Kidney epithelial cell (primary cell): ENCODE results near the gene TMEM225B. TPM values are rescaled to one million over a fixed set of nuclear protein-coding genes. Genes with fewer than 3 reads are reported as not detected.

Experiments used
- DNase-seq: peaks from one replicate; pipeline ENCODE4 v3.0.0-alpha.2; 2010; ENCODE audit warnings: low read depth
- H3K27me3 ChIP-seq: 2 replicates; pipeline ENCODE4 v1.6.0; 2011; ENCODE audit warnings: low read length; ENCODE audit not compliant: control insufficient read depth, insufficient read depth
- H3K36me3 ChIP-seq: 2 replicates; pipeline ENCODE4 v1.5.1; 2011; ENCODE audit warnings: low read length; ENCODE audit not compliant: control insufficient read depth, insufficient read depth
- H3K4me3 ChIP-seq: 2 replicates; pipeline ENCODE4 v1.5.1; 2011; ENCODE audit warnings: low read depth, mild to moderate bottlenecking, control low read depth, low read length
- total RNA-seq: library from RNA; depleted of rRNA; stranded (reverse); fragments of >200 nt; gene quantifications from 2 replicates; pipeline ENCODE4 v1.2.3, GENCODE V29; 2015
- TF ChIP-seq, protein P1 (sequence below): IDR thresholded peaks from 2 replicates; pipeline ENCODE4 v1.5.1; 2011; ENCODE audit warnings: mild to moderate bottlenecking, moderate library complexity, low read length, control low read depth, inconsistent platforms; ENCODE audit not compliant: insufficient read depth, poor library complexity, severe bottlenecking

TMEM225B gene
- total RNA-seq, 1 donor from 2014 or later: not detected

GRCh38 chr7:99607548-99607947, 9.5 kb downstream of the TMEM225B start:
- Histone ChIP-seq H3K36me3 (no peaks in the 10 kb centered on the region), H3K27me3 (no peaks in the 10 kb centered on the region), H3K4me3 (no peak overlapping the region)
- no peak for DNase-seq
- TF ChIP-seq, protein P1, sequence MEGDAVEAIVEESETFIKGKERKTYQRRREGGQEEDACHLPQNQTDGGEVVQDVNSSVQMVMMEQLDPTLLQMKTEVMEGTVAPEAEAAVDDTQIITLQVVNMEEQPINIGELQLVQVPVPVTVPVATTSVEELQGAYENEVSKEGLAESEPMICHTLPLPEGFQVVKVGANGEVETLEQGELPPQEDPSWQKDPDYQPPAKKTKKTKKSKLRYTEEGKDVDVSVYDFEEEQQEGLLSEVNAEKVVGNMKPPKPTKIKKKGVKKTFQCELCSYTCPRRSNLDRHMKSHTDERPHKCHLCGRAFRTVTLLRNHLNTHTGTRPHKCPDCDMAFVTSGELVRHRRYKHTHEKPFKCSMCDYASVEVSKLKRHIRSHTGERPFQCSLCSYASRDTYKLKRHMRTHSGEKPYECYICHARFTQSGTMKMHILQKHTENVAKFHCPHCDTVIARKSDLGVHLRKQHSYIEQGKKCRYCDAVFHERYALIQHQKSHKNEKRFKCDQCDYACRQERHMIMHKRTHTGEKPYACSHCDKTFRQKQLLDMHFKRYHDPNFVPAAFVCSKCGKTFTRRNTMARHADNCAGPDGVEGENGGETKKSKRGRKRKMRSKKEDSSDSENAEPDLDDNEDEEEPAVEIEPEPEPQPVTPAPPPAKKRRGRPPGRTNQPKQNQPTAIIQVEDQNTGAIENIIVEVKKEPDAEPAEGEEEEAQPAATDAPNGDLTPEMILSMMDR: no peak

DNA sequence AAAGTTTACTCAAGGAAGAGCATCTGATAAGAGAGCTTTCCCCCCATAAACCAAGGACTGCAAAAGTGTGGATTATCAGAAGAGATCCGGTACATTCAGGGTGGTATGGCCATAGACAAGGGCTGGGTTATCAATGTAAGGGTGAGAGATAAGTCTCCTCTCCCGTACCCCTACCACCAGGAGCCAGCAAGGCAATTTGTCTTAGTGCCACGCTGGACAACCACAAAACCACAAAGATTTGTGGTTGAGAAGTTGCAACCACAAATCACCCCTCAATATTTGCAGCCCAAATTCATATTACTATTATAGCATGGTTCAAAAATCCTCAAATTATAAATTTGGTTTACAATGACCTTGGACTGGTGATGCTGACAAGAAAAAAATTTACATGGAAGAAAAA, 16.4 kb downstream of the TMEM225B start:
- DNase-seq: no peak
- TF ChIP-seq, protein P1: no peak
- no peak overlapping the region for H3K4me3 ChIP-seq

GRCh38 chr7:99615989-99616358, 17.9 kb downstream of the TMEM225B start:
- Histone ChIP-seq H3K36me3 (peaks cover 2% of the 10 kb centered on the region), H3K4me3 (peak overlapping the region; percentile 96), H3K27me3 (no peaks in the 10 kb centered on the region)
- no peak for DNase-seq
- TF ChIP-seq, protein P1: no peak

More for the DNA sequence above, 16.4 kb downstream of the TMEM225B start:
- Histone ChIP-seq H3K36me3 (peaks cover under 1% of the 10 kb centered on the region), H3K27me3 (no peaks in the 10 kb centered on the region)

DNA sequence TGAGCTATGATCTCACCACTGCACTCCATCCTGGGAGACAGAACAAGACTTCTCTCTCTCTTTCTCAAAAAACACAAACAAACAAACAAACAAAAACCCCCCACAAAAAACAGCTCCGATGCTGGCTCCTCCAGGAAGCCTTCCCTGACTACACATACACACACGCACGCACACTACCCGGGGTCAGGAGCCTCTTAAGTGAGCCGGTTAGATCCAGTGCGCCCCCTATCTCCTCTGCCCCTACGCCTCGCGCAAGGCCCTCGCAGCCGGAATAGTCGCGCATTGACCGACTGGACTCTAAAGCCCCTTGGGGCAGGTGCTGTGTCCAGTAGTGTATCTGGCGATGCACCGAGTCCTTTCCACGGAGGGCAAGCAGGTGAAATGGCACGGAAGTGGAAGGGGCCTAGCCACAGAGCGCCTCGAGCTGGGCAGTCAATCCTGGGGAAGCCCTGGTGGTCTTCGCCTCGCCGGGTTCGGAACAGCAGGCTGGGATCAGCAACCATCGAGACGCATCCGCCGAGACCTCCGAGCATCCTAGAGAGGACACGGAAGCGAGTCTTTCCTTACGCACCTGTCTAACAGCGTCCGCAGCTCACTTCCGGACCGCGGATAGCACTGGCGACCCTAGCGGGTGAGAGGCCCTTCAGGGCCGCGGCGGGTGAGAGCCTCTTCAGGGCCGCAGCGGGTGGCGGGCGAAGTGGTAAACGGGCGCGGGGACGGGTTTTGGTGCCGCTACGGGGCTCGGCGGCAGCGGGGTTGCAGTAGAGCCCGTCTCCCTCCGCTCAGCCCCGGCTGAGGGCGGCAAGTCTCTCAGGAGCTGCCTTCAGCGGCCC, 18.5 kb downstream of the TMEM225B start, which contains the start of gene ZSCAN25:
TSS of gene ZSCAN25 (plus strand) at position 588 of the 833 bp plus-strand sequence. CDS start 2,661 bp downstream, outside the sequence.
- TF ChIP-seq, protein P1: peak; percentile 72

DNA sequence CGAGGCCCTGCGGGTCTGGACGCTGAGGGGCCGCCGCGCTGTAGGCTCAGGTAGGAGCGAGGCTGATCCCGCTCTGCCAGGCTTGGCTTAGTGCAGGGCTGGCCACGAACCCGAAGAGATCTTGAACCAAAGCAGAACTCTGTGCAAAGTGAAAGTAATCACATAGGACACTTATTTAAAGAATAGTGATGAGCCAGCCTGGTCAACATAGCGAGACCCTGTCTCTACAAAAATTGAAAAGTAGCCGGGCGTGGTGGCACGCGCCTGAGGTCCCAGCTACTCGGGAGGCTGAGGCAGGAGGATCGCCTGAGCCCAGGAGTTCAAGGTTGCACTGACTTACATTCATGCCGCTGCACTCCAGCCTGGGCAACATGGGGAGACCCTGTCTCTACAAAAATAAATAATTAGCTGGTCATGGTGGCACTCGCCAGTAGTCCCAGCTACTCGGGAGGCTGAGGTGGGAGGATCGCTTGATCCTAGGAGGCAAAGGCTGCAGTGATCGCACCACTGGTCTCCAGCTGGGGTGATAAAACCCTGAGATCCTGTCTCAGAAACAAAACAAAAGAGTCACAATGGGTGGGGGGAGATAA, 19.2 kb downstream of the TMEM225B start:
- Histone ChIP-seq H3K4me3 (peak overlapping the region; percentile 96), H3K27me3 (no peaks in the 10 kb centered on the region), H3K36me3 (peaks cover 2% of the 10 kb centered on the region)
- no peak for DNase-seq
- TF ChIP-seq, protein P1: no peak

More for the DNA sequence above, 18.5 kb downstream of the TMEM225B start, which contains the start of gene ZSCAN25:
- Histone ChIP-seq H3K4me3 (peak within 1 kb of the TSS; percentile 96), H3K36me3 (peaks cover 2% of the 10 kb centered on the region), H3K27me3 (no peaks in the 10 kb centered on the region)
- peak; percentile 76 for DNase-seq
